HTR-8/SVneo (cell line): ENCODE measurements around the gene ZFP91.

ENCODE experiments used
- DNase-seq: peaks from one replicate; pipeline ENCODE4 v3.0.0; 2011; ENCODE audit warnings: low spot score, mixed read lengths; ENCODE audit not compliant: insufficient read length
- FAIRE-seq: peaks from 2 replicates; lab custom pipeline; 2011; peaks lifted over from hg19 to GRCh38; lab: Jason Lieb, UNC

The ZFP91 gene

DNA sequence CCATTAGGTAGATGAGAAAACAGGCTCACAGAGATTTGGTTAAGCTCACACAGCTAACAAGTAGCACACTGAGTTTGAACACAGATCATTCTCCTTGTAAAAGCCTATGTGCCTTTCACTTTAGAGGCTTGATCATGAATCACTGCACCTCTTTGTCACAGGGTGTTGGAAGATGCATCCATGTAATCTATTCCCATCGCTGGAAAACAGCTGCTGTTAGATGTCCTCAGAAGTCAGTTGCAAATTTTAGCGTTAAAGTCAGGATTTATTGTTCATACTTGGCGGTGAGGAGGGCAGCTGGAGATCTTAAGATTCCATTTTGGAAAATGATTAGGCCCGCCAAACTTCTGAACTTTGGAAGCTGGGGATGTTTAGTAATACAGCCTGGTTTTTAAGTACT, 46.2 kb downstream of the ZFP91 start:
- FAIRE-seq (no peak), DNase-seq (no peak)

- FAIRE-seq (no peak), DNase-seq (no peak)
These were observed 47.1 kb downstream of the ZFP91 start for GRCh38 chr11:58625826-58626460.

GRCh38 chr11:58626934-58627483, 48.1 kb downstream of the ZFP91 start:
- no peak for FAIRE-seq
- DNase-seq = no peak

- DNase-seq = no peak
- no peak for FAIRE-seq
These were observed 49.6 kb downstream of the ZFP91 start for GRCh38 chr11:58628446-58628845.

DNA sequence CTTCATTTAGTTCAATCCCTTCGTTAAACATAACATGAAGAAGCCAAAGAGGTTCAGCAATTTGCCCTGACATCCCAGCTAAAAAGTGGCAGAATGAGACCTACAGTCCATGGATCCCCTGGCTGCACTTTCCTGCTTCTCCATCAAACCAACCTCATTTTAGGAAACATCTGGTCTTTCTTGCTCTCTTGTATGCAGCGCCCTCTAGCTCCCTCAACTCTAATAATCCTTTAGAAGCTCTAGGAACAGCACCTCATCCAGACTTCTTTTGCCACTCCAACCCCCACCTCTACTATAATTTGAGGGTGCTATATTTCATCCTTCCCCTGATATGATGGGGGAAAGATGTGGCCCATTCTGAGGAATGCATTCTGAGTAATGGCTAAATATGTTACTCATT, 51.0 kb downstream of the ZFP91 start:
- FAIRE-seq = no peak

GRCh38 chr11:58631378-58631777, 52.5 kb downstream of the ZFP91 start:
- DNase-seq = no peak
- FAIRE-seq = no peak

More for the DNA sequence above, 51.0 kb downstream of the ZFP91 start:
- peak; percentile 45 for DNase-seq

GRCh38 chr11:58632510-58632909, 53.6 kb downstream of the ZFP91 start:
- FAIRE-seq (no peak), DNase-seq (no peak)

GRCh38 chr11:58636587-58636986, 57.7 kb downstream of the ZFP91 start:
- FAIRE-seq (no peak), DNase-seq (no peak)

- DNase-seq (no peak), FAIRE-seq (no peak)
These were observed 58.5 kb downstream of the ZFP91 start for GRCh38 chr11:58637371-58637770.

DNA sequence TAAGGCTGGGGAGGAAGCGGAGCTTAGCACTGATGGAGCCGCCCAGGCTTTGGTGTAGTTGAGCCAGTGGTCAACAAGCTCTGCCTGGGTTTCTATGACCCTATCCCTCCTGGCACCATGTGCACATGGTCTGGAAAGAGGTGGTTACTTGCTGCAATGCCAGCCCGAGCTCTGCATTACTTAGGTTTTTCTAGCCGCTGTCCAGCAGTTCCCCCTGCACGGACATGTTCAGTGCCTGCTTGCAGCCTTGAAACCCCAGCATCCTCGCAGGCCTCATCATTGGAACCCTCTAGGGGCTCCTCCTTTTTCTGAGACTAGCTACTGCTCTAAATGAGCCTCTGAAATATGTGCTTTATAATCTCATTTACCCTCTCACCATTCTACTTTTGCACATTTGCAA, 60.2 kb downstream of the ZFP91 start:
- DNase-seq = no peak
- FAIRE-seq = no peak

GRCh38 chr11:58639669-58640068, 60.8 kb downstream of the ZFP91 start:
- FAIRE-seq (no peak), DNase-seq (no peak)

- DNase-seq (no peak), FAIRE-seq (no peak)
These were observed 61.6 kb downstream of the ZFP91 start for GRCh38 chr11:58640386-58641023.

DNA sequence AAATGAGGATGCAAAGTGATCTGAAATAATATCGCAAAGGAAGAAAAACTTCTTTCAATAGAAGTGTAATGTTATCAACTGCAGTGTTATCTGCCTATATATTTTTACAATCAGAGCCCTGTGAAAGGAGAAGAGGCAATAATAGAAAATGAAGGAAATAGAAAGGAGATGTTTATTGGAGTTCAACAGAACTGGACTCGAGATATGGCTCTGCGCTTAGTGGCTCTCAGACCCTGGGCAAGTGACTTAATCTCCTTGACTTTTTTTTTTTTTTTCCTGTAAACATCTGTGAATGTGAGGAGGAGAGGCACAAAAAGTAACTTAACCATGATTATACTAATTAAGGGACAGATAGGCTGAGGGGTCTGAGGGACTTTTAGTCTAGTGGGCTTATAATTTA, 62.5 kb downstream of the ZFP91 start:
- no peak for DNase-seq

GRCh38 chr11:58641803-58642581, 63.1 kb downstream of the ZFP91 start:
- FAIRE-seq (no peak), DNase-seq (no peak)

More for the DNA sequence above, 62.5 kb downstream of the ZFP91 start:
- no peak for FAIRE-seq

DNA sequence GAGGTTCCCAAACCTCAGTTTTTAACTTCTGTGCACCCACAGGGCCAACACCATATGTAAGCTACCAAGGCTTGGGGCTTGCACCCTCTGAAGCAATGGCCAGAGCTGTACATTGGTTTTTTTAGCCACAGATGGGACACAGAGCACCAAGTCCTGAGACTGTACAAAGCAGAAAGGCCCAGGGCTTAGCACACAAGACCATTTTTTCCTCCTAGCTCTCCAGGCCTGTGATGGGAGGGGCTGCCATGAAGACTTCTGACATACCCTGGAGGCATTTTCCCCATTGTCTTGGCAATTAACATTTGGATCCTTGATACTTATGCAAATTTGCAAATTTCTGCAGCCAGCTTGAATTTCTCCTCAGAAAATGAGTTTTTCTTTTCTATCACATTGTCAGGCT, 67.0 kb downstream of the ZFP91 start:
- DNase-seq = no peak
- FAIRE-seq = no peak

DNA sequence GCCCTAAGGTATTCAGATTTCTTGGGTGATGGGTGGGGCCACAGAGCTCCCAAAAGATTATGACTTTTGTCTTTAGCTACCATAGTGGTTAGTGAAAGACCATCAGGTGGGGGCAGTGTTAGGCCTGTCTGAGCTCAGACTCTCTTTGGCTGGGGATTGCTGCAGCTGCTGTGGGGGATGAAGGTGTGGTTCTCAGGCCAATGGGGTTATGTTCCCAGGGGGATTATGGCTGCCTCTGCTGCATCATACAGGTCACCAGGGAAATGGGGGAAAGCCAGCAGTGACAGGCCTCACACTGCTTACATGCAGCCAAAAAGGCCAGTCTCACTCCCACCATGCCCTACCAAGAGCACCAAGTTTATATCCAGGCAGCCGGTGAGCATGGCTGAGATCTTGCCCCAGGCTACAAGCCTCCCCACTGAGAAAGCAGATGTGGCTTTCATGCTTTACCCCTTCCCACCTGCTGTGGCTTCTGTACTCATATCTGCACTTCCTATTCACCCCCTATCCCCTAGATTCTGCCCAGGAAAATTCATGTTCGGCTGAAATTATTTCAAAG, 68.4 kb downstream of the ZFP91 start:
- DNase-seq (no peak), FAIRE-seq (no peak)

DNA sequence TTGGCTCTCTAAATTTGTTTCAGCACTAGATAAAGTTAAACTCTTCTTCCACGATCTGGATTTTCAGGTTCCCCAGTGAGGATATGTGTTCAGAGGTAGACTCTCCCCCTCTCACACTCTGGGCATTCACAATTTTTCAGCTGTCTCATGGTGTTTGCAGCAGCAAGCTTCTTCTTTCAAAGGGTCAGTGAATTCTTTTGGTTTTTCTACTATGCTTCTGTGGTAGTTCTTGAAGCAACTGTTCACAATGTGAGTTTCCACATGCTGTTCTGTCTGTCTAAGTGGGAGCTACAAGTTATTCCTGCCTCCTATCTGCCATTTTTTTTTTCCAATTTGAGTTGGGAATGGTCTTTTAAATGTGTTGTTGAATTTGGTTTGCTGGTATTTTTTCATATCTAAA, 69.0 kb downstream of the ZFP91 start:
- DNase-seq (no peak), FAIRE-seq (no peak)

DNA sequence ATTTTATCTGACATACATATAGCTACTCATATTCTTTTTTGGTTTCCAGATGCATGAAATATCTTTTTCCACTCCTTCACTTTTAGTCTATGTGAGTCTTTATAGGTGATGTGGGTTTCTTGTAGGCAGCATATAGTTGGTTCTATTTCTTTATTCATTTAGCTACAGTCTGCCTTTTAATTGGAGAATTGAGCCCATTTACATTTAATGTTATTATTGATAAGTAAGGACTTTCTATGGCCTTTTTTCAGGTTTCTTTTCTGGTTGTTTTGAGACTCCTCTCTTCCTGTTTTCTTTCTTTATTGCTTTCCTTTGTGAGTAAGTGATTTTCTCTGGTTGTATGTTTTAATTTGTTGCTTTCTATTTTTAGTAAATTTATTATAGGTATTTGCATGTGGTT, 70.8 kb downstream of the ZFP91 start:
- FAIRE-seq = no peak
- DNase-seq = no peak

- FAIRE-seq (no peak), DNase-seq (no peak)
These were observed 71.6 kb downstream of the ZFP91 start for GRCh38 chr11:58650496-58650895.

- no peak for DNase-seq
- FAIRE-seq = no peak
These were observed 73.9 kb downstream of the ZFP91 start for GRCh38 chr11:58652726-58653280.
